Neuronal stem cell (in vitro differentiated cells): ENCODE results near the gene ADAM12.

Experiments used
- DNase-seq: peaks from one replicate; pipeline ENCODE4 v3.0.0-alpha.2; 2013; ENCODE audit warnings: low spot score
- H2AFZ ChIP-seq: one replicate; pipeline ENCODE4 v1.6.1; 2013; ENCODE audit warnings: mild to moderate bottlenecking, low read length, inconsistent platforms
- H2AK5ac ChIP-seq: 2 replicates; pipeline ENCODE4 v1.6.1; 2013; ENCODE audit warnings: low read depth, mild to moderate bottlenecking, inconsistent platforms, low read length, moderate library complexity, mixed read lengths
- H2BK120ac ChIP-seq: 2 replicates; pipeline ENCODE4 v1.6.1; 2013; ENCODE audit warnings: low read depth, mild to moderate bottlenecking, inconsistent platforms, low read length, moderate library complexity, mixed read lengths
- H2BK12ac ChIP-seq: one replicate; pipeline ENCODE4 v1.6.1; 2013; ENCODE audit warnings: low read length, inconsistent platforms
- H2BK15ac ChIP-seq: 2 replicates; pipeline ENCODE4 v1.6.1; 2013; ENCODE audit warnings: mild to moderate bottlenecking, low read length, inconsistent platforms, mixed read lengths
- H2BK5ac ChIP-seq: one replicate; pipeline ENCODE4 v1.6.1; 2013; ENCODE audit warnings: inconsistent platforms, mild to moderate bottlenecking, low read length, moderate library complexity
- H3K14ac ChIP-seq: one replicate; pipeline ENCODE4 v1.6.1; 2013; ENCODE audit warnings: low read length, inconsistent platforms
- H3K18ac ChIP-seq: 2 replicates; pipeline ENCODE4 v1.6.1; 2013; ENCODE audit warnings: low read length, inconsistent platforms
- H3K23ac ChIP-seq: 2 replicates; pipeline ENCODE4 v1.6.1; 2013; ENCODE audit warnings: low read depth, mild to moderate bottlenecking, mixed read lengths, low read length, inconsistent platforms; ENCODE audit not compliant: poor library complexity
- H3K27ac ChIP-seq: replicated peaks from 3 replicates; pipeline ENCODE4 v1.5.1; 2013; ENCODE audit warnings: low read length, inconsistent platforms
- H3K27me3 ChIP-seq, 3 experiments: 2 replicates each; pipeline ENCODE4 v1.6.1; 2013; ENCODE audit warnings: low read length in 3 of 3, mild to moderate bottlenecking in 2 of 3, inconsistent platforms in 1 of 3, low read depth in 1 of 3, mixed read lengths in 1 of 3, moderate library complexity in 1 of 3; ENCODE audit not compliant: control insufficient read depth in 3 of 3, insufficient read depth in 3 of 3
- H3K36me3 ChIP-seq, 2 donors: replicated peaks in 1 of 2; 2 replicates each; pipeline ENCODE4 v1.6.1; 2013; ENCODE audit warnings: low read length in 2 of 2; ENCODE audit not compliant: control insufficient read depth in 2 of 2, insufficient read depth in 2 of 2
- H3K4ac ChIP-seq: 2 replicates; pipeline ENCODE4 v1.6.1; 2013; ENCODE audit warnings: inconsistent platforms, mild to moderate bottlenecking, low read length, moderate library complexity
- H3K4me1 ChIP-seq, 2 donors: 1 replicate in 1 of 2; 2 replicates in 1 of 2; pipeline ENCODE4 v1.6.1; 2013; ENCODE audit warnings: low read length in 2 of 2, low read depth in 1 of 2; ENCODE audit not compliant: control insufficient read depth in 2 of 2, insufficient read depth in 1 of 2
- H3K4me2 ChIP-seq: one replicate; pipeline ENCODE4 v1.6.1; 2013; ENCODE audit warnings: mild to moderate bottlenecking, low read length, inconsistent platforms; ENCODE audit not compliant: insufficient read depth, poor library complexity, severe bottlenecking
- H3K4me3 ChIP-seq, 2 donors: 2 replicates each; pipeline ENCODE4 v1.5.1; 2013; ENCODE audit warnings: low read length in 2 of 2, mild to moderate bottlenecking in 2 of 2, inconsistent platforms in 1 of 2, moderate library complexity in 1 of 2
- H3K79me1 ChIP-seq: one replicate; pipeline ENCODE4 v1.6.1; 2013; ENCODE audit warnings: low read depth, mild to moderate bottlenecking, inconsistent platforms, low read length, moderate library complexity
- H3K9ac ChIP-seq: one replicate; pipeline ENCODE4 v1.6.1; 2013; ENCODE audit warnings: mild to moderate bottlenecking, low read depth, low read length, inconsistent platforms; ENCODE audit not compliant: poor library complexity
- H3K9me3 ChIP-seq, 2 donors: replicated peaks in 1 of 2; 2 replicates each; pipeline versions ENCODE3 to v1.6.1; 2013; ENCODE audit warnings: low read length in 2 of 2, mild to moderate bottlenecking in 2 of 2, inconsistent platforms in 1 of 2, low read depth in 1 of 2, mixed read lengths in 1 of 2, moderate library complexity in 1 of 2; ENCODE audit not compliant: control insufficient read depth in 2 of 2, insufficient read depth in 1 of 2
- H4K8ac ChIP-seq: one replicate; pipeline ENCODE4 v1.6.1; 2013; ENCODE audit warnings: low read depth, mild to moderate bottlenecking, inconsistent platforms, low read length, moderate library complexity
- H4K91ac ChIP-seq: one replicate; pipeline ENCODE4 v1.6.1; 2013; ENCODE audit warnings: low read length, low read depth, mild to moderate bottlenecking, inconsistent platforms; ENCODE audit not compliant: poor library complexity
- WGBS, 2 donors: extraction: QIAGEN DNeasy Blood & Tissue Kit; methylation state at CpG; one replicate each; pipeline ENCODE4 v1.1.7; 2013; ENCODE audit warnings: missing lambda C conversion rate in 2 of 2, mixed read lengths in 1 of 2; ENCODE audit not compliant: insufficient read length in 2 of 2, insufficient replicate concordance in 1 of 2; ENCODE audit errors: extremely low coverage in 2 of 2; 5-methylcytosine and 5-hydroxymethylcytosine counted together

The ADAM12 gene

DNA sequence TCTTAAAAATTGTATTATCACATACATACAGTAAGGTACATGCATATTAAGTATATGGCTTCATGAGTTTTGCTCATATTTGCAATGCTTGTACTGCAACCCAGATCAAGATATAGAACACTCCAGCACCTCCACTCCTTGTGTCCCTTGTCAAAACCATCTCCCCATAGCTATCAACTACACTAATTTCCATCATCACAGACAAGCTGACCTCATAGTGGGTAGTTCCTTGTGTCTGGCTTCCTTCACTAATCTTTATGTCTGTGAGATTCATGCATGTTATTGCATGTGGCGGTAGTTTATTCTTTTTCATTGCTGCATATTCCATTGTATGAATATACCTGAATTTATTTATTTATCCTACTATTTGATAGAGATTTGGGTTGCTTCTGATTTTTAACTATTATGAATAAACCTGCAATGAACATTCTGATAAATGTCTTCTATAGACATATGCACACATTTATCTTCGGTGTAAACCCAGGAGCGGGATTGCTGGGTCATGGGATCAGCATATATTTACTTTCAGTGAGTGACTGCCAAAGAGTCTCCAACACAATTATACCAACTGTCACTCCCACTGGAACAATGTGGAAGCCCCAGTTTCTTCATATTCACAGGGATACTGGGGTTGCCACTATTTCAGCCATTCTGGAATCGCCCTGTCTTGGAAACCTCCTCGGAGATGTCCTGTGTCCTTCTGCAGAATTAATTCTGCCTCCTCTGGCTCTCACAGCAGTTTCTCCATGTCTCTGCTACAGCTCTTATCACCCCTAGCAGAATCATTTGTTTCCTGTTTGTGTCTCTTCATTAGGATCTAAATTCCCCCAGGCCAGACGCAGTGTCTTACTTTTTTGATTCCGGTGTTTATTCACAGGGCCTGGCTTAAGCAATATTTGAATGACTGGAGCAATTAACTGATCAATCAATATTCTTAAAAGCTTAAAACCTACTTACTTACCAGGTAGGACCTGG, 14.7 kb upstream of the ADAM12 start:
- Histone ChIP-seq H4K8ac (no peak overlapping the region), H3K4me2 (no peak overlapping the region), H2BK15ac (no peak overlapping the region), H2BK5ac (no peak overlapping the region), H3K36me3 (no peaks in the 10 kb centered on the region), H3K9ac (no peak overlapping the region), H3K14ac (no peak overlapping the region), H3K4ac (no peak overlapping the region), H4K91ac (no peak overlapping the region), H2BK120ac (no peak overlapping the region), H2AK5ac (no peak overlapping the region), H3K4me1 (peaks cover 10% of the 10 kb centered on the region in 2 donors), H2AFZ (peak overlapping the region; percentile 32), H3K27me3 (no peaks in the 10 kb centered on the region), H3K79me1 (no peaks in the 10 kb centered on the region), H3K9me3 (no peaks in the 10 kb centered on the region), H2BK12ac (no peak overlapping the region), H3K18ac (no peak overlapping the region), H3K23ac (no peak overlapping the region), H3K27ac (no peak overlapping the region), H3K4me3 (no peak overlapping the region)
- DNase-seq: no peak
- no CpG with 5 or more reads among the region's 7 CpGs for whole genome bisulfite sequencing, 2 donors

DNA sequence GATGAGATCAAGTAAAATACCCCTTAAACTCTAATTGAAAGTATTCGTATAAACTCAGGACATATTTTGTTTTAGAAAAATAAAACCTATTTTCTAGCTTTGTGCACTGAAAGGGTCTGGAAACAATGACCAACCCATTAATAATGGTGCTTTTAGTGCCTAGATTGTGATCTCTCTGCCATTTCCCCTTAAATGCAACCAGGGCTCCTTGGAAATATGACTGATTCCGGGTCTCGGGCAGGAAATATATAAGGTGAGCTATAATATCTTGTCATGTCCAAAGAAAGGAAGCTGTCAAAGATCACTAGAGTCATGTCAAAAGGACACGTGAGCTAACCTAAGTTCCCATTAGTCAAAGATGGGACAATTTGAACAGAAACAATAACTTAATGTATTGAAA, 12.4 kb upstream of the ADAM12 start:
- Histone ChIP-seq H3K18ac (no peak overlapping the region), H2BK15ac (no peak overlapping the region), H3K4ac (no peak overlapping the region), H3K4me3 (no peak overlapping the region), H3K23ac (no peak overlapping the region), H3K27ac (no peak overlapping the region), H3K9ac (no peak overlapping the region), H2AFZ (no peak overlapping the region), H2BK120ac (no peak overlapping the region), H3K27me3 (no peaks in the 10 kb centered on the region), H2BK12ac (no peak overlapping the region), H2AK5ac (no peak overlapping the region), H3K79me1 (no peaks in the 10 kb centered on the region), H3K36me3 (no peaks in the 10 kb centered on the region), H3K4me2 (no peak overlapping the region), H4K8ac (no peak overlapping the region), H3K4me1 (peaks cover 10 to 11% of the 10 kb centered on the region in 2 donors), H3K9me3 (peaks cover 0 to 3% of the 10 kb centered on the region in 2 donors), H2BK5ac (no peak overlapping the region), H4K91ac (no peak overlapping the region), H3K14ac (no peak overlapping the region)
- WGBS, 2 donors: no CpG with 5 or more reads among the region's 4 CpGs
- DNase-seq: no peak

DNA sequence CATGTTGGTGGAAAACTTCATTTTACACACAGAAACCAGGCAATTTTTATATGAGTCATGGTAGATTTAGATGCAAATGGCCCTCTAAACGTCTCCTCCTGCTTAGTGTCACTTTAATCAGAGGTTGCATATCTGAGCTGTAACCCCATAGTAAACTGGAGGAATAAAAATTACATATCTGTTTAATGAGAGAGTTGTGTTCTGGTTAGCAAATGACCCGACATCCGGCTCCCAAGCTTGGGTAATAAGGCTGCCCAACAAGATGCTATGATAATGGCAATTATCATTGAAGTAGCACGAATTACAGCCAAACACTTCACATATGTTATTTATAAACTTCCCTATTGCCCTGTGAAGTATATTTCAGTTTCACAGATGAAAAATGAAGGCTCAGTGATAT, 10.6 kb upstream of the ADAM12 start:
- H3K27ac ChIP-seq: no peak overlapping the region
- no peak overlapping the region for H2AFZ ChIP-seq
- no peak overlapping the region for H3K9ac ChIP-seq
- no peaks in the 10 kb centered on the region for H3K27me3 ChIP-seq
- H3K18ac ChIP-seq: no peak overlapping the region
- no peak overlapping the region for H3K4me3 ChIP-seq
- H3K36me3 ChIP-seq: no peaks in the 10 kb centered on the region
- peaks cover 3 to 6% of the 10 kb centered on the region in 2 donors for H3K4me1 ChIP-seq
- no peak for DNase-seq
- no peak overlapping the region for H3K14ac ChIP-seq
- no peak overlapping the region for H2AK5ac ChIP-seq
- no peak overlapping the region for H4K8ac ChIP-seq
- no peaks in the 10 kb centered on the region for H3K79me1 ChIP-seq
- no peak overlapping the region for H3K4ac ChIP-seq
- no CpG with 5 or more reads among the region's 4 CpGs for WGBS, 2 donors
- H3K9me3 ChIP-seq: peaks cover 0 to 3% of the 10 kb centered on the region in 2 donors
- no peak overlapping the region for H2BK120ac ChIP-seq
- H2BK5ac ChIP-seq: no peak overlapping the region
- no peak overlapping the region for H2BK15ac ChIP-seq
- no peak overlapping the region for H4K91ac ChIP-seq
- no peak overlapping the region for H3K4me2 ChIP-seq
- H3K23ac ChIP-seq: no peak overlapping the region
- H2BK12ac ChIP-seq: no peak overlapping the region

DNA sequence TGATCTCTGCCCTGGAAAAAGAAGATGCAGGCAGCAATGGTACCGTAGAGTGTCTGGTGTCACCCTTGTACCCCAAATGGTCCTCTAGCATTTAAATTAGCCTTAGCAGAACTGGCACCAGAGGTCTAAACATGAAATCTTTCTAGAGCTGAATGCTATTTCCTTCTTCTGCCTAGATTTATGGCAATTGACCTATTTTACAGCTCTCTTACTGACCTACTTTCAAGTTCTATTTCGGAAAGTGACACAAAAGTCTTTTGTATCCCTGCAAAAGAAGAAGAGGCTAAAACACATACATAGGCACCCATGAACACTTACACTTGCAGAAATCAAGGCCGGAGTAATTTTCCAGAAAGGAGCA, 10.1 kb upstream of the ADAM12 start:
- no peak overlapping the region for H2BK12ac ChIP-seq
- no CpG with 5 or more reads among the region's 3 CpGs for WGBS, 2 donors
- no peak overlapping the region for H3K9ac ChIP-seq
- H4K91ac ChIP-seq: no peak overlapping the region
- H2BK15ac ChIP-seq: no peak overlapping the region
- no peak overlapping the region for H3K23ac ChIP-seq
- H3K27me3 ChIP-seq: no peaks in the 10 kb centered on the region
- no peak overlapping the region for H2AFZ ChIP-seq
- H3K79me1 ChIP-seq: no peaks in the 10 kb centered on the region
- no peak overlapping the region for H3K4me2 ChIP-seq
- no peak overlapping the region for H3K4me3 ChIP-seq
- H2BK120ac ChIP-seq: no peak overlapping the region
- DNase-seq: no peak
- no peak overlapping the region for H2AK5ac ChIP-seq
- no peak overlapping the region for H2BK5ac ChIP-seq
- H3K9me3 ChIP-seq: peaks cover 0 to 3% of the 10 kb centered on the region in 2 donors
- H3K27ac ChIP-seq: no peak overlapping the region
- H3K4ac ChIP-seq: no peak overlapping the region
- H3K4me1 ChIP-seq: peaks cover 0 to 6% of the 10 kb centered on the region in 2 donors
- no peak overlapping the region for H3K18ac ChIP-seq
- no peak overlapping the region for H4K8ac ChIP-seq
- no peaks in the 10 kb centered on the region for H3K36me3 ChIP-seq
- H3K14ac ChIP-seq: no peak overlapping the region
